Measurements from ENCODE around the gene MTCP1.
A peak's percentile ranks its signal among the peaks of the same experiment; 100 is the strongest.

The MTCP1 gene

GRCh38 chrX:155065035-155065734 is 5.8 kb downstream of the MTCP1 start:
- Histone ChIP-seq H3K27me3 (ENCODE audit: insufficient read depth, poor library complexity, severe bottlenecking) (no peaks in the 10 kb centered on the region), H3K27ac (replicated peaks) (no peak overlapping the region), H3K4me3 (replicated peaks; ENCODE audit: insufficient read depth, low read length) (no peak overlapping the region)
- no peak for TF ChIP-seq POLR2AphosphoS5 (IDR thresholded peaks at IDR 0.05; ENCODE audit: low read depth)
- TF ChIP-seq REST (IDR thresholded peaks at IDR 0.05; ENCODE audit: insufficient replicate concordance, low read depth) = no peak
- no peak for TF ChIP-seq CTCF (IDR thresholded peaks at IDR 0.05; ENCODE audit: insufficient read depth, low read length)
- no peak for TF ChIP-seq GABPA (IDR thresholded peaks at IDR 0.05; ENCODE audit: low read depth)
- no peak for TF ChIP-seq SPI1 (IDR thresholded peaks at IDR 0.05; ENCODE audit: borderline replicate concordance, low read depth)
- DNase-seq (ENCODE audit: low read depth in 1 of 2, low spot score in 1 of 2) = no peak

GRCh38 chrX:155061760-155062159 is 9.2 kb downstream of the MTCP1 start:
- no peak overlapping the region for H3K27ac ChIP-seq (replicated peaks)
- no peaks in the 10 kb centered on the region for H3K27me3 ChIP-seq (ENCODE audit: insufficient read depth, poor library complexity, severe bottlenecking)
- TF ChIP-seq GABPA (IDR thresholded peaks at IDR 0.05; ENCODE audit: low read depth) (no peak), REST (IDR thresholded peaks at IDR 0.05; ENCODE audit: insufficient replicate concordance, low read depth) (no peak), CTCF (IDR thresholded peaks at IDR 0.05; ENCODE audit: insufficient read depth, low read length) (no peak), SPI1 (IDR thresholded peaks at IDR 0.05; ENCODE audit: borderline replicate concordance, low read depth) (no peak), POLR2AphosphoS5 (IDR thresholded peaks at IDR 0.05; ENCODE audit: low read depth) (no peak)
- H3K4me3 ChIP-seq (replicated peaks; ENCODE audit: insufficient read depth, low read length) = no peak overlapping the region
- no peak for DNase-seq (ENCODE audit: low read depth in 1 of 2, low spot score in 1 of 2)

- H3K27me3 ChIP-seq (ENCODE audit: insufficient read depth, poor library complexity, severe bottlenecking) = no peaks in the 10 kb centered on the region
- TF ChIP-seq CTCF (IDR thresholded peaks at IDR 0.05; ENCODE audit: insufficient read depth, low read length) (peak; percentile 48), POLR2AphosphoS5 (IDR thresholded peaks at IDR 0.05; ENCODE audit: low read depth) (no peak), REST (IDR thresholded peaks at IDR 0.05; ENCODE audit: insufficient replicate concordance, low read depth) (no peak), GABPA (IDR thresholded peaks at IDR 0.05; ENCODE audit: low read depth) (no peak), SPI1 (IDR thresholded peaks at IDR 0.05; ENCODE audit: borderline replicate concordance, low read depth) (no peak)
- DNase-seq (ENCODE audit: low read depth in 1 of 2, low spot score in 1 of 2) = peak in 1 of 2 experiments; percentile 51
- H3K4me3 ChIP-seq (replicated peaks; ENCODE audit: insufficient read depth, low read length) = no peak overlapping the region
- no peak overlapping the region for H3K27ac ChIP-seq (replicated peaks)
Observed at GRCh38 chrX:155056877-155057792, 13.8 kb downstream of the MTCP1 start.

Measured in HL-60 (cell line).